Mononuclear cell (primary cell): ENCODE results near the gene UBE2N. TPM values are rescaled to one million over a fixed set of nuclear protein-coding genes. Genes with fewer than 3 reads are reported as not detected.
"Not testable (repeated sequence)": the region's sequence is repeated elsewhere in the genome, so short reads cannot be mapped to it uniquely, and the experiment has no call there.

Experiments
- H3K27me3 ChIP-seq: 2 replicates; pipeline ENCODE4 v1.6.0; 2011; ENCODE audit warnings: low read length, control low read depth; ENCODE audit not compliant: insufficient read depth
- H3K4me1 ChIP-seq: 2 replicates; pipeline ENCODE4 v1.5.1; 2011; ENCODE audit warnings: mild to moderate bottlenecking, low read length, control low read depth; ENCODE audit not compliant: insufficient read depth
- H3K4me3 ChIP-seq: 2 replicates; pipeline ENCODE4 v1.5.1; 2011; ENCODE audit warnings: mild to moderate bottlenecking, low read length, moderate library complexity
- H3K9me3 ChIP-seq: 2 replicates; pipeline ENCODE4 v1.5.1; 2011; ENCODE audit warnings: low read depth, mild to moderate bottlenecking, control low read depth, low read length
- total RNA-seq: library from RNA; depleted of rRNA; stranded (reverse); fragments of >200 nt; gene quantifications from one replicate; pipeline ENCODE4 v1.2.3, GENCODE V29; 2012

UBE2N gene
- total RNA-seq, 1 donor, result 92.5 TPM

DNA sequence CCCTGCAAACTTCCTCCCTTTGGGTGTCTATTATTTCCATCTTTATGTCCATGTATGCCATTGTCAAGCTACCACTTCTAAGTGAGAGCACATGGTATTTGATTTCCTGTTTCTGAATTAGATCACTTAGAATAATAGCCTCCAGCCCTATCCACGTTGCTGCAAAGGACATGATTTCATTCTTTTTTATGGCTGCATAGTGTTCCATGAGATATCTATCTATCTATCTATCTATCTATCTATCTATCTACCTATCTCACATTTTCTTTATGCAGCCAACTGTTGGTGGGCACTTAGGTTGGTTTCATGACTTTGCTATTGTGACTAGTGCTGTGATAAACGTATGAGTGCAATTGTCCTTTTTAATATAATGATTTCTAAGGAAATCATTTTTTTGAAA is 14.3 kb upstream of the UBE2N start:
- Histone ChIP-seq H3K4me3 (no peak overlapping the region), H3K4me1 (peaks cover 12% of the 10 kb centered on the region), H3K27me3 (no peaks in the 10 kb centered on the region), H3K9me3 (no peaks in the 10 kb centered on the region)

DNA sequence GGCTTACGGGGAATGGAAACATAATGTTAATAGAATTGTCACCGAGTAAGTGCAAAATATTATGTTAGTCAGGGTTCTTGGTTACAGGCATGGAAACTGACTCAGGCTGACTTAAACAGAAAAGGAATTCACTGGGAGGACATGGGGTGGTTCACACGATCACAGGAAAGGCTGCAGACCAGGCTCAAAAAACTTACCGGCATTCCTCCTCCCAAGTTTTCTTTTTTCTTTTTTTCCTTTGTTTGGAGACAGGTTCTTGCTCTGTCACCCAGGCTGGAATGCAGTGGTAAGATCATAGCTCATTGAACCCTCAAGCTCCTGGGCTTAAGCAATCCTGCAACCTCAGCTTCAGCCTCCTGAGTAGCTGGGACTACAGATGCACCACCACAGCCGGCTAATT is 11.9 kb upstream of the UBE2N start:
- Histone ChIP-seq H3K9me3 (no peaks in the 10 kb centered on the region), H3K27me3 (no peaks in the 10 kb centered on the region), H3K4me3 (no peak overlapping the region), H3K4me1 (peaks cover 3% of the 10 kb centered on the region)

DNA sequence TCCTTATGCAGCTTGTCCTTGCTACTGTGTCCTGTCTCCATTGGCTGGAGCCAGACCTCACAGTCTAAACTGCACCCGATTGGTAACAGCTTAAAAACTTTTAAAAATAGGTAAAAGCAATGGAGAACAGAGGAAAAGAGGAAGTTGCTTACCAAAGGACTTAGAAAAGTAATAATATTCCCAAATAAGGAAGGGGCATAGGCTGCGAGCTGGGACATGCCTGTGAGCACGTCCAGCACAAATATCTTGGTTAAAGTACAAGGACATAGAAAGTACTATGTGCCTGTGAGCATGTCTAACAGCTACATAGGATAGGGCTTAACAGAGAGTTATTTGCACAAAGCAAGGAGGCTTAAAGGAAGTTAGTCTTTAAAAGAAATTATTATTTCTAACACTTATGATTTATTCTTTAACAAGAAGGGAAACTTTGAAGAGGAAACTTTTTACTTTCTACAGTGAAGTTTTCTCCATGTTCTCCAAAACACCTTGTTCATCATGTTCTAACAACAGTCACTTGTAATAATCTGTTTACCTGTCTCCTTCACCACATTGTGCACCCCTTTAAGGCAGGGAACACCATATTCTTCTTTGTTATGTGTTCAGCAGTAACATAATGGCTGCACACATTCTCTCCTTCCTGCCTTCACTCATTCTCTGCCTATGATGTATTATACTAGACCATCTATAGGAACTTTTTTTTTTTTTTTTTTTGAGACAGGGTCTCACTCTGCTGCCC is 9.8 kb upstream of the UBE2N start:
- Histone ChIP-seq H3K9me3 (no peaks in the 10 kb centered on the region), H3K4me1 (peaks cover 9% of the 10 kb centered on the region), H3K4me3 (no peak overlapping the region), H3K27me3 (no peaks in the 10 kb centered on the region)

DNA sequence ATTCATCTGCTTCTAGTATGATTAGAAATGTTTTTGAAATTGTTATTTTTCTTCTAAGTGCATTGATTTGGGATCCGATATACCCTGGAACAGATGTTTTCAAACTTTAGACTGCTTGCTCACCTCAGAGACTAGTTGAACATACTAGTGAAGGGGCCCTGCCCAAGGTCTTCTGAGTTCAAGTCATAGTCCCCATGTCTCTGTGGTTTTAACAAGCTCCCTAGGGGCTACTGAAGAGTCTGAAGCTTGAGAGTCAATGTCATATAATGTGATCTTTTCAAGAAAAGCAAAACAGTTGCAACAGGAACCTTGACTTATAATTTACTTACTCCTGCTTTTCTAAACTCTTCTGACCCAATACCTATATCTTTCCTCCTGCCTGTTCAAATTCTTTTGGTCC is 7.5 kb upstream of the UBE2N start:
- H3K4me3 ChIP-seq, result no peak overlapping the region
- H3K4me1 ChIP-seq, result peaks cover 9% of the 10 kb centered on the region
- H3K9me3 ChIP-seq, result no peaks in the 10 kb centered on the region
- no peaks in the 10 kb centered on the region for H3K27me3 ChIP-seq

DNA sequence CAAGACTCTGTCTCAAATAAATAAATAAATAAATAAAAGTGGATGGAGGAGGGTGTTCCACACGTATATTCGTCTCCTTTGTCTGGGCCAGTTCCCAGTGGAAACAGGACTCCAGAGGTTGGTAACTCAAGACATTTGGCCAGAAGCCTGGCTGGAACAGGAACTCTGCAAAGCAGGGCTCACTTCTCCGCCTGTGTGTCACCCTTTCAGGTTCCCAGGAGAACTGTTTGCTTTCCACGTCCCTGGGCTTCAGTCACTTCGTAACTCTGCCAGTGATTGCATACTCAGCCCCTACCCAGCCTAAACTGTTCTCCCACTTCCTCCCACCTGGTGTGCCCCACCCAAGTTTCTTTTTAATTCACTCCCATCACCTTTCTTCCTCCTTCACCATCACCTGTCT is 7.0 kb upstream of the UBE2N start:
- peaks cover 9% of the 10 kb centered on the region for H3K4me1 ChIP-seq
- H3K9me3 ChIP-seq, result no peaks in the 10 kb centered on the region
- no peak overlapping the region for H3K4me3 ChIP-seq
- no peaks in the 10 kb centered on the region for H3K27me3 ChIP-seq

DNA sequence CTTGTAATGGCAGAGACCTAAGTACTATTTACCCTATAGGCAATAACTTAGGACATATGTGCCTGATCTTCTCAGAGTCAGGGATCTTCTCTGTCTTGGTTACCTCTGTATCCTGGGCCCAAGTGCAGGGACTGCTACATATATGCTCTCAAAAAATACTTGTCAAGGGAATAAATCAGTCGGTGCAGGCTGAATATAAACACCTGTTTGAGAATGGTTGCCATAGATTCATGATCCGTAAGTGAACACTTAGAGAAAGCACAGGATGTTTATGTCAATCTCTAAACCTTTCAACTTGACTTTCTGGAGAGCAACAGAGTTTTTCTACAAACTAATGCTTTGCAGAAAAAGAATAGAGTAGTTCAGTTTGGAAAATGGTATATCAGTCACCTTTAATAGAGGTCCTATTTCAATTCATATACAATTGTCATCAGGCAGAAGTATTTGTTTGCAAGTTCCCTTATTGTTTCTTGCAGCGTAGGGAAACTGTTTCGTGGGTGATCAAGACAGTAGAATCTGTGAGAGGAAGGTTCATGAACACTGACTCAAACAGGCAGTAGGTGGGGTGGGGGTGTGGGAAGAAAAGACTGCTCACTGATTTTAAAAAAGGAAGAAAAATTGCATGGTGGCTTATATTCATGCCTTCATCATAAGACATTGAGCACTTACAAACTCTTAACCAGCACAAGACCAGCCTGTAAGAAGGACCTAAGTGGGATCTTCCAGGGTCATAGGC is 6.0 kb upstream of the UBE2N start:
- Histone ChIP-seq H3K4me3 (no peak overlapping the region), H3K4me1 (peaks cover 11% of the 10 kb centered on the region), H3K9me3 (no peaks in the 10 kb centered on the region), H3K27me3 (no peaks in the 10 kb centered on the region)

DNA sequence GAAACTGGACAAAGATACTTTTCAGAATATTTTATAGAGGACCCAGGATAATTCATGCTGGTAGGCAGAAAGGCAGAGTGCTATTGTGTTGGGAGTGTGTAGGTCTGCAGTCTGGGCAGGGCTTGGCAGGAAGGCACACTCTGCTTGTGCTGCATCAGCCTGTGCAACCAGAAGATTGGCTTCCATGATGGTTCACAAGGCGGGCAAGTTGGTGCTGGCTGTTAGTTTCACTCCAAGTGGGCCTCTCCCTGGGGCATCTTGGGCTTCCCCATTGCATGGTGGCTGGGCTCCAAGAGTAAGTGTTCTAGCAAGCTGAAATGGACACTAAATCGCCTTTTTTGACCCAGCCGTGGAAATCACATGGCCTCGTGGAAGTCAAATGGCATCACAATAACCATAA is 1.8 kb upstream of the UBE2N start:
- H3K4me1 ChIP-seq, result peaks cover 30% of the 10 kb centered on the region
- H3K9me3 ChIP-seq, result no peaks in the 10 kb centered on the region
- no peaks in the 10 kb centered on the region for H3K27me3 ChIP-seq
- H3K4me3 ChIP-seq, result no peak overlapping the region

DNA sequence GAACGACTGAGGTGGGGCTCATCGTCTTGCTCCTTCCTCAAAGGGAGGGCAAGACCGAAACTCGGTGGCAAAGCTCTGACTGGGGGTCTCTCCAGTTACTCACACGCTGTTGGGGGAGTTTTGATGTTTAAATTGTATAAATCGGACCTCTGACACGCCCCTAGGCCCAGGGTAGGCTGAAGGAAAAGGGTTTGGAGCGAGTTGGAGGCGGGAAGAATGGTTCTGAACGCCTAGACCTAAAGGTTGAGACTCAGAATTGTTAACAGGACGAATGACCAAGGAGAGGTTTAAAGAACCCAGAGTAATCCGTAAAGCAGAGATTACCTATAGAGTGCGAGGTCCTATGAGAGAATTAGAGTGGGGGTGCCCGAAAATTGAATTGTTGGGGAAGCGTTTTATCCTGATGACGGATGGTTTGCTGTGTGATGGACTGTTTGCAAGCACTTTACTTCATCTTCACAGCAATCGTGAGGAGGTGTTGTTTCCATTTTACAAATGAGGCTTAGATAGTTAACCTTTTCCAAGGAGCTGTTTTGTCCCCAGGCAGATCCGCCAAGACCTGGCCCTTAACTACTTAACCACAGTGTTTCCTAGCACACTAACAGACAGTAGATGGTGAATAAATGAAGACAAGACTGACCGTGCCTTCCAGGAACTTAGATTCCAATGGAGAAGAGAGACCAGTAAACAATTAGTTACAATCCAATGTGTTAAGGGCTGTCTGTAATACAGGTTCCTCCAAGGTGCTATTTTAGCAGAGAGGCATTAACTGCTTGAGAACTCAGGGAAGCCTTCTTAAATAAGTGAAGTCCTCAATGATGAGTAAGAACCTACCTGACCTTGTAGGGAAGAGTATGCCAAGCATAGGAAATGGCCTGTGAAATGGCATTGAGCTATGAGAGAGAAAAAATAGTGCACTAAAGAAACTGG is 929 bp upstream of the UBE2N start:
- Histone ChIP-seq H3K4me3 (peak overlapping the region; percentile 88), H3K4me1 (peaks cover 33% of the 10 kb centered on the region), H3K9me3 (no peaks in the 10 kb centered on the region), H3K27me3 (no peaks in the 10 kb centered on the region)

DNA sequence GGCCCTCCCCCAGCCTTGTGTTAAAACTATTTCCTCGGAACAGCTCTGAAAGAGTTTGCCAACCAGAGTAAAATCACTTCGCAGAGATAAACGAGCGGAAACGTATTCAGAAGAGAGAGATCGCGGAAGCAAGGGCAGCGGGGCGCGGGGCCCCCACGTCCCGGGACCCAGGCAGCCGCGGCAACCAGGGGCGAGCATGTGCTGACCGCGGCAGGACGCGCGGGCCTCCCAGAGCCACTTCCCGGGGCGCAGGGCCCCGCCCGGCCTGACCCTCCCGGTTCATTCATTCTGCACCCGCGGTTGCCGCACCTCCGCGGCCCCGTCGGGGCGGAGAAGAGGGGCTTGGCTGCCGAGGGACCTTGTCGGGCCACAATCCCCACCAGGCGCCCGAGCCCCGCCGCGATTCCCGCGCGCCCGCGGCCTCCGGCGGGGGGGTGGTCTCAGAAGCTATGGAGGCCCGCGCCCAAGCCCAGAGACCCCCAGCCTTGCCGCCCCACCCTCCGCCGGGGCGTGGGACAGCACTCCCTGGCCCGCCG is 598 bp downstream of the UBE2N start:
- Histone ChIP-seq H3K27me3 (no peaks in the 10 kb centered on the region), H3K4me3 (peak overlapping the region; percentile 88), H3K4me1 (peaks cover 48% of the 10 kb centered on the region), H3K9me3 (no peaks in the 10 kb centered on the region)

DNA sequence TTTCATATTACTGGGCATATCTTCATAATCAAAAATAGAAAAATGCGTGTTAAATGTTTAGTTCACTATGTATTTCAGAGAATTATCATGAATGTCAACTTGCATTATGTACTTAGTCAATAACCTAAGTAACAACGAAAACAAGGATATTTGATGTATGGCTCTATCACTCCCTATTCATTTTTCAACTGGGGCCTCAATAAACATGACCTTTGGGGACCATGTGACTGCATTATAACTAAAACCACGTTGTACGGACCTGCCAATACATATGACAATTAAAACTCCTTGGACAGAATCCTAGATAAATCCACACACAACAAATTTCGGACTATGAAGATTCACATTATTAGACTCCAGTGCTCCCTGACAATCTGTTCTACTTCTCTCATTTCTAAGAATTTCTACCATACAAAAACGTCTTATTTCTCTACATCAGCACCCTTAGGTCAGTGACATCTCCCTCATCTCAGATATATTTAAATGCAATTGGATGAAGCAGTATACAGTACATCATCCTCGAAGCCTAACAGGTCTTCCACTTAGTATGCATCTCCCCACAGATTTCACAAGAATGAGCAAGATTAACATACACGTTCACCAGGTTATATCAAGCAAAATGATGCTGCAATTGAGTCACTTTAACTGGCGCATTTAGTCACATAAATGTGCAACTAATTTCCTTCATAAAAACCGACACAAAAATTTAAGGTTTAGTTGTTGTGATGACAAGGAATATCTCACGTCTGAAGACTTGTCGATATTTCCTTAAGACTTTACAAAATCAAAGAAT is 1.5 kb downstream of the UBE2N start:
- H3K27me3 ChIP-seq, result no peaks in the 10 kb centered on the region
- H3K4me3 ChIP-seq, result peak overlapping the region; percentile 88
- H3K9me3 ChIP-seq, result no peaks in the 10 kb centered on the region
- peaks cover 57% of the 10 kb centered on the region for H3K4me1 ChIP-seq

DNA sequence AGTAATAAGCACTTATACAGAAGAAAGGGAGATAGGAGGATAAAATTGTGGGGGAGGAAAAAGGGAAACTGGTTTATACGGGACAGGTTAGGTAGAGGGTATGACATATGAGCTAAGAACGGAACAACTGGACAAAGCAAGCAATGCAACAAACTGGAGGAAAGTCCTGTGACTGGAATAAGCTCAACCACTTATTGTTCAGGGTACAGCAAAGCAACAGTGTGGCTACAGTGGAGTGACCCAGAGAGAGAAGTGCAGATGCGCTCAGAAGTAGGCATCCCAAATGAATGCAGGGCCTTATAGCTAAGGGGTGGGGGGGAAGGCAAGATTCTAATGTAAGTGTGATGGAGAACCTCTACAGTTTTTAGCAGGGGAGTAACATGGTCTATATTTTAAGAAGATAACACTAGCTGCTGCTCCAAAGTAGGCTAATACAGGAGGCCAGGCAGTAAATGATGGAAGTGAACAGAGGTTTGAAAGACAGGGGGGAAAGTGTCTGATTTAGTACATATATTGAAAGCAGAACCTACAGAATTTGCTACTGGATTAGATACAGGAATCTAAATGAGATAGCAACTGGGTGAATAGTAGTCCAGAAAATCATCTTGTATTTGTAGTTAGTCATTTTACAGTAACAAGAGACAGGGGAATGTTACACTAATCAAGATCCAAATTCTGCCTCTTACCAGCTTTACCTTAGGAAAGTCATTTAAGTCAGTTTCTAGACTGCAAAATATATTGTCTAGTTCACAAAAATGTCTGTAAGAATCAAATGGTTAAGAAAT is 3.3 kb downstream of the UBE2N start:
- Histone ChIP-seq H3K27me3 (no peaks in the 10 kb centered on the region), H3K9me3 (no peaks in the 10 kb centered on the region), H3K4me1 (peaks cover 73% of the 10 kb centered on the region), H3K4me3 (no peak overlapping the region)

DNA sequence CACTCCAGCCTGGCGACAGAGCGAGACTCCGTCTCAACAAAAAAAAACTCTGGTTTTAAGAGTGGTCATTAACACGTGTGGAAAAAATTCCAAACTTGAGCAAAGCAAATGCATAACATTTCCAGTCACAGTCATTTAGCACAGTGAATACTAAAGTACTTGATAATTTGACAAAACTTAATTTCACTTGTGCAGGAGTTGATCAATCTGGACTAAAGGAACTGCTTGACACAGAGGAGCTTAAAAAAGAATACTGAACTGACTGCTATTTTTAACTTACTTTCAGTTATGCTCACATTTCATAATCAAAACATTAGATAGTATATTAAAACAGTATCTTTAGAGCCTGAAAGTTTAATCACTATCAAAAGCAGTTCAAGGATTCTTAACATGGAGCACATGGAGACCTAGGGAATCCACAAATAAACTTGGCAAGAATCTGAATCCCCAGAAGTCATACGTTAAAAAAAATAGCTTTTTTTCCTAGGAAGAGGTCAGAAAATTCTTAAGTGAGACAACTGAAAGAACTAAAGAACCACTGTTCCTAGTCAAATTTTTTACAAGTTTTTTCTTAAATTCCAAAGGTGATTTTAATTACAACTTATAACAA is 7.4 kb downstream of the UBE2N start:
- Histone ChIP-seq H3K27me3 (no peaks in the 10 kb centered on the region), H3K4me1 (peaks cover 64% of the 10 kb centered on the region), H3K9me3 (no peaks in the 10 kb centered on the region), H3K4me3 (no peak overlapping the region)

DNA sequence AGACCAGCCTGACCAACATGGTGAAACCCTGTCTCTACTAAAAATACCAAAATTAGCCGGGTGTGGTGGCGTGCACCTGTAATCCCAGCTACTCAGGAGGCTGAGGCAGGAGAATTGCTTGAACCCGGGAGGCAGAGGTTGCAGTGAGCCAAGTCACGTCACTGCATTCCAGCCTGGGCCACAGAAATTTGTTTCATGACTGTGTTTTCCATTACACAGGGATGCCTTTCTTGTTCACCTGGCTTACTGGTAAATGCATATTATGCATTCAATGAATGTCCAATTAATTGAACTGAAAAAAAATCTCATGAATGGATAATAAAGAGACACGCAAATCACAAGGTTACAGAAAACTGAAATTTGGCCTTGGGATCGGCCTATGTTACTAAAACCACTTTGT is 9.7 kb downstream of the UBE2N start:
- H3K4me1 ChIP-seq, result peaks cover 55% of the 10 kb centered on the region
- H3K27me3 ChIP-seq, H3K4me3 ChIP-seq, H3K9me3 ChIP-seq: not testable (repeated sequence)
